Measurements from ENCODE around the gene OR1E1. TPM values are rescaled to one million over a fixed set of nuclear protein-coding genes. Genes with fewer than 3 reads are reported as not detected.

OR1E1 gene
- total and polyA plus RNA-seq, 2 of the 4 experiments (the other 2 are of a cell fraction), result not detected

- no TSS peak for BruUV-seq (replicated peaks)
- H3K4me1 ChIP-seq (ENCODE audit: control insufficient read depth, insufficient read depth, low read length), result no peaks in the 10 kb centered on the region
- no peak overlapping the region for H3K18ac ChIP-seq (ENCODE audit: low read depth, low read length)
- H2BK5ac ChIP-seq (ENCODE audit: low read depth, low read length, poor library complexity, severe bottlenecking), result no peak overlapping the region
- in situ Hi-C loops (cut with MboI; ENCODE audit: low sequenced_read_pairs) (no loop called here), intact Hi-C loops (cut with micrococcal nuclease) (no loop called here), dilution Hi-C loops (cut with HindIII; ENCODE audit: low sequenced_read_pairs, unreplicated experiment) (no loop called here)
- no peak for DNase-seq
- ChIA-PET POLR2A (ENCODE audit: unreplicated experiment) (no interaction called here), CTCF (interaction anchor here (0.5 kb wide), 1 partner anchor 124 kb away, joined by 3 read pairs; no protein-coding TSS in a partner anchor)
- H2BK120ac ChIP-seq (ENCODE audit: low read depth, low read length), result no peak overlapping the region
- no peaks in the 10 kb centered on the region for H3K36me3 ChIP-seq (ENCODE audit: control insufficient read depth, insufficient read depth, low read length)
- H4K8ac ChIP-seq (ENCODE audit: low read depth in 2 of 2, low read length in 2 of 2), result no peak overlapping the region
- no peak overlapping the region for H3K14ac ChIP-seq (replicated peaks; ENCODE audit: low read depth, low read length)
- H3K9me3 ChIP-seq (ENCODE audit: control insufficient read depth, insufficient read depth, low read length), result peaks cover 4% of the 10 kb centered on the region; the same call in 1 of the 2 replicates
- H2AK9ac ChIP-seq (replicated peaks; ENCODE audit: low read depth, low read length, poor library complexity), result no peak overlapping the region
- H3K9me1 ChIP-seq (ENCODE audit: insufficient read depth, low read length), result no peaks in the 10 kb centered on the region
- WGBS, 2 experiments (ENCODE audit: extremely low coverage in 2 of 2, insufficient read length in 1 of 2), result 17% methylated on average over 1 of the region's 2 CpGs; no CpG with 5 or more reads in 1 of the 2 experiments
- H4K20me1 ChIP-seq (ENCODE audit: insufficient read depth, low read length), result no peaks in the 10 kb centered on the region
- H4K91ac ChIP-seq (ENCODE audit: insufficient read depth, low read depth, low read length), result no peak overlapping the region
- no peak overlapping the region for H3K4me2 ChIP-seq (ENCODE audit: low read depth, low read length)
- no peak overlapping the region for H3K9ac ChIP-seq (ENCODE audit: low read depth, low read length)
- no peak overlapping the region for H2AFZ ChIP-seq (replicated peaks; ENCODE audit: low read length, poor library complexity)
- H3K27ac ChIP-seq (ENCODE audit: insufficient read depth, low read length), result no peak overlapping the region
- no peak overlapping the region for H3K23ac ChIP-seq (ENCODE audit: low read depth, low read length)
- no peak overlapping the region for H2AK5ac ChIP-seq (ENCODE audit: low read depth, low read length)
- no peak for ATAC-seq (ENCODE audit: low read depth)
- H3K79me1 ChIP-seq (ENCODE audit: low read depth in 1 of 2, low read length in 2 of 2), result no peaks in the 10 kb centered on the region
- no peak overlapping the region for H3K4ac ChIP-seq (ENCODE audit: low read depth, low read length)
- H2BK20ac ChIP-seq (ENCODE audit: low read depth, low read length), result no peak overlapping the region
- H3K4me3 ChIP-seq (ENCODE audit: insufficient read depth, low read depth, low read length), result no peak overlapping the region
- no peak overlapping the region for H2BK15ac ChIP-seq (ENCODE audit: low read depth, low read length)
- no peak overlapping the region for H4K5ac ChIP-seq (ENCODE audit: low read depth, low read length)
- H3K56ac ChIP-seq (ENCODE audit: extremely low read depth, insufficient read depth, low read length), result no peak overlapping the region
- TF ChIP-seq MAFK (IDR thresholded peaks at IDR 0.05; ENCODE audit: low read depth, low read length) (peak; percentile 98), MXI1 (IDR thresholded peaks at IDR 0.05; ENCODE audit: borderline replicate concordance, low read depth, low read length) (no peak)
- H3K27me3 ChIP-seq (ENCODE audit: control insufficient read depth, insufficient read depth, low read length), result no peaks in the 10 kb centered on the region
Measured at GRCh38 chr17:3418222-3418621, 20.0 kb upstream of the OR1E1 start.
